HG03460 (cell line): ENCODE results near the gene MAP2K6.

Experiments
- ATAC-seq: cut with Tn5 transposase; IDR thresholded peaks from one replicate; pipeline ENCODE4 v1.9.1; 2021; ENCODE audit not compliant: unreplicated experiment

The MAP2K6 gene

DNA sequence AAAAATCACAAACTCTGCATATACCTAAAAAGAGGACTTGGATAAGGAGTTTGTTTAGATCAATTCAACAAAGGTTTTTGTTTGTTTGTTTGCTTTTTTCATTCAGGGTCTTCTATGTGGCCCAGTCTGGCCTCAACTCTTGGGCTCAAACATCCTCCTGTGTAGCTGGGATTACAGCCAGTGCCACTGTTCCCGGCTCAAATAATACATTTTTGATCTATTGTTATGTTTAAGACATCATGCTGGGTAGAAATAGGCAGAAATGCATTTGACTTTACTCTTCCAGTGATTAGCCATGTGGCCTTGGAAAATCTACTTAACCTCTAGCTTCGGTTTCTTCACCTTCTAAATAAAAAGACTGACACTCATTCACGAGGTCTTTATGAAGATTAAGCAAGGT lies 11.5 kb downstream of the MAP2K6 start:
- ATAC-seq = no peak

GRCh38 chr17:69427486-69428197 lies 13.1 kb downstream of the MAP2K6 start:
- no peak for ATAC-seq

GRCh38 chr17:69428252-69428980 lies 13.9 kb downstream of the MAP2K6 start:
- ATAC-seq = no peak

- no peak for ATAC-seq
Observed at GRCh38 chr17:69430488-69430887, 16.0 kb downstream of the MAP2K6 start.

- no peak for ATAC-seq
Observed at GRCh38 chr17:69431835-69432234, 17.3 kb downstream of the MAP2K6 start.

- ATAC-seq = no peak
Observed at GRCh38 chr17:69433093-69433492, 18.6 kb downstream of the MAP2K6 start.

DNA sequence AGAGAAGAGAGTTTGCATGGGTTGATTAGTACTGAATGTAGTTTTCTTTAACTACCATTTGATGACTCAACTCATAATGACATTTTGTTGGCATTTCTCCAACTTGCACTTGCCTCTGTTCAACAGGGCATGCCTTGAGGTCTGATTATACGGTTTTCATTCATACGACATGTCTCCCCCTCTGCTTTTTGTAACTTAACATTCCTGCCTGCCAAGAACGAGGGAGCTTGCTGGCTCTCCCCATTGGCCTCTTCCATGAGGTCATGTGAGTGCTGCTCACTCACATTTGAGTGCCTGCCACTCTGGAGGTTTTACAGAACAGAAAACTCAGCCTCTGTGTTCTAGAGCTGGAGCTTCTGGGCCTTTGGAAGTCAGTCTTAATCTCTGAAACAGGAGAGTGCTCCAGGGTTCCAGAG lies 19.7 kb downstream of the MAP2K6 start:
- no peak for ATAC-seq

DNA sequence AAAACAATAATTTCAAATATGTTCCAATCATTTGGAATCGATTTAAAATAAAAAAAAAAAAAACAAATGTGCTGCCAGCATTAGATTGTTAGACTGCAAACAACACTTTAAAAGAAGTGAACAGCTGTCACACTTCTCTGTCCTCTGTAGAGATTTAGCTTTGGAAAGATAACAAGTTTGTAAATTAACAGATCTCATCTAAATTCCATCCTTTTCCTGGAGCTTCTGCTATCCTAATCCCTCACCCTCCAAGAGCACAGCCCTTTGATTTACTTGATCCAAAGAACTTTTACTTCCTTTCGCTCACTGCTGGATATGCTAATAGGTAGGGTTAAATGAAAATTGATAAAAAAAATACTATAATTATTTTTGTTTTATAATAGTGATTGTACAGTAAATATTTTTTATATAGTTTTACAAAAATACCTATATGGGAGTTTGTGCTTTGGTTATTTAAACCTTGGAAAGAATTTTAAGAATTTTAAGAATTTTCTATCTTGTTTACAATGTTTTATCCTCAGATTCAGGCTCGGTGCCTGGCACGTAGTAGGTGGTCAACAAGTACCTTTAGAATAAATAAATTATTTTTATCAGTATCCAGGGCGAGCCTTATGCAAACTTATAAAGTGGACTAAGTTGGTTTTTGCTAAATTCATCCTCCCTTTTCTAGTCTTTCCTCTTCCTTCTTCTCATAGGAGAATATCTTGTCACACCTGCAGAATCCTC lies 21.6 kb downstream of the MAP2K6 start:
- no peak for ATAC-seq

DNA sequence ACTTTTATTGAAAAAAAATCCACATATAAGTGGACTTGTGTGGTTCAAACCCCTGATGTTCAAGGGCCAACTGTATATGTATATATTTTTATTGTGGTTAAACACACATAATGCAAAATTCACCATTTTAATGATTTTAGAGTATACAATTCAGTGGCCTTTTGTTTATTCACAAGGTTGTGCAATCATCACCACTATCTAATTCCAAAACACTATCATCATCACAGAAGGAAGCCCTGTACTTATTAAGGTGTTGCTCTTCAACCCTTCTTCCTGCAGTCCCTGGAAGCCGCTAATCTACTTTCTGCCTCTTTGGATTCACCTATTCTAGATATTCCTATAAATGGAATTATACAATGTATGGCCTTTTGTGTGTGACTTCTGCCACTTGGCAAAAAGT lies 23.0 kb downstream of the MAP2K6 start:
- ATAC-seq = no peak

- ATAC-seq = no peak
Observed at GRCh38 chr17:69438776-69439175, 24.3 kb downstream of the MAP2K6 start.

GRCh38 chr17:69441179-69441578 lies 26.7 kb downstream of the MAP2K6 start:
- no peak for ATAC-seq

DNA sequence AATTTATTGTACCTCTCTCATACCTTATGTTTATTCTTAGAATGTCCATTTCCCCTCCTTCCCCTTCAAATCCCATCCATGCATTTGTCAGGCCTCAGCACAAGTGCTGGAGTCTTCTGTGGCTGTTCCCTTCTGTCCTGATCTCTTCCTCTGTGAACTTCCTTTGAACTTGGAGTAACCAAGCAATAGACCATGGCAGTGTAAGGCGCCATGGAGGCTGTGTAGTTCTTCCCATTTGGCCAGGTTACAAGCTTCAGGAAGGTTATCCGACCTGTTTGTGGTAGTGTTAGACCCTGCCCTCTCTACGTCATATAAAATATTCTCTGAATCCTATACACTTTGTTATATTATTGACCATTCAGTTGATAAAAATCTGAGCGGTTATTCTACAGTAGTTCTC lies 28.6 kb downstream of the MAP2K6 start:
- ATAC-seq = no peak

DNA sequence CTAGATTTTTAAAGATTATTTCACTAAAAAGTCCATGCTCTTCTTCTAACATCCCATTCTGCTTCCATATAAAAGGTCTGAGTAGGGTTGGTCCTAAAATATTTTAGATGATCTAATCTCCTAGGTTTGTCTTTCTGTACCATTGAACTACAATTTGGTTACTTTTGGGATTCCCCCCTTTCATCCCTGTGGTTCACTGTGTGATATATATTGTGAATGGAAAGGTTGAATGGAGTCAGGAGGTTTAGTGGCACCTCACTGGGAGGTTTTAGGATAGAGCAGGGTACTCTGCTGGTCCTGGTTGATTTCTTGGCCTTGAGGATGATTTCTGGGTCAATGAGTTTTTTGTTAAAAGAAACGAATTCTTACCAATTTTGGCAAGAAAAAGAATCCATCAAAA lies 29.5 kb downstream of the MAP2K6 start:
- no peak for ATAC-seq

- ATAC-seq = no peak
Observed at GRCh38 chr17:69445132-69445531, 30.6 kb downstream of the MAP2K6 start.

- no peak for ATAC-seq
Observed at GRCh38 chr17:69447726-69448125, 33.2 kb downstream of the MAP2K6 start.

DNA sequence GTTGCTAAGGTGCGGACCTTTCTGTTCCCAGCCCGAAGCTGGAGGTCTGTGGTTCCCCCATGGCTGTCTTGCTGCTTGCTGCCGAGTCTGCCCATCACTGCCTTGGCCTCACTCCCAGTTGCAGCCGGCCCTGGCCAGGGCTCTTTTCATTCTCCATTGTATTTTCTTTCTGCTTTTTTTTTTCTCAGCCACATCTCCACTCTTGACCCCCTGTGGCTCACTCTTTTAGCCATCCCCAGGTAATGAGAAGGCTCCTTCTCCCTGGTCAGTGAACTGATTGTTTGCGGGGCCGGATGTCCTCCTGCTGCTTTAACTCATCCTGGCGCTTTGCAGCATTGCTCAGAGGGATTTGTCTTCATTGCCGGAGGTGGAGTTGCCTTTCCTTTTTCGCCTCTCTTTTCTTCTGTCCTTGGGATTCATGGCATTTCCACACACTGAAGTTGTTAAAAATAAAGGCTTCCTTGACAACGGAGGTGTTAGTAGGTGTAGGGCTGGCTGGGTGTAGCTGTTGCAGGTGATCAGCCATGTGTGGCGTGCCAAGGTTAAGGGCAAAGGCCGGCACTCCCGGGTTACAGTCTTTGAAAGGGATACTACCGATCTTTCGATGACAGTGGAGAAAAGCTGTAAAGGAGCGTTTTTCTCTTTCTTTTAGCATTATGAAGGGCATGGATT lies 34.1 kb downstream of the MAP2K6 start:
- ATAC-seq = no peak

- ATAC-seq = no peak
Observed at GRCh38 chr17:69450131-69450530, 35.6 kb downstream of the MAP2K6 start.

DNA sequence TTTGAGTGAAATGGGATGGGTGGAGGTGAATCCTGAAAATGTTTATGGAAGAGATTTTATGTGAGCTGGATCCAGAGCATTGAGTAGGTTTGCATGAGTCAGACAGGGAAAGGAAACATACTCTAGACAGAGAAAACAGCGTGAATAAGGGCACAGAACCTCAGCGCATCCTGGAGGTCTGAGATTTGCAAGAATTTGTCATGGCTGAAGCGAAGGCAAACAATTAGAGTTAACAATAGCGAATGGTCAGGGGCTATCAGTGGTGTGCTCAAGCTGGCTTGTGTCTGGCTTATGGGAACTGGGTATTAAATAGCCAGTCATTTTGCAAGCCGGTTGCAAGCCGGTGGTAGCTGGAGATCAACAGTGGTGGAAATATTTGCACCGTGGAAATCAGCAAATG lies 36.4 kb downstream of the MAP2K6 start:
- peak; percentile 10 for ATAC-seq

- ATAC-seq = peak; percentile 85
Observed at GRCh38 chr17:69451416-69452394, 37.2 kb downstream of the MAP2K6 start.

DNA sequence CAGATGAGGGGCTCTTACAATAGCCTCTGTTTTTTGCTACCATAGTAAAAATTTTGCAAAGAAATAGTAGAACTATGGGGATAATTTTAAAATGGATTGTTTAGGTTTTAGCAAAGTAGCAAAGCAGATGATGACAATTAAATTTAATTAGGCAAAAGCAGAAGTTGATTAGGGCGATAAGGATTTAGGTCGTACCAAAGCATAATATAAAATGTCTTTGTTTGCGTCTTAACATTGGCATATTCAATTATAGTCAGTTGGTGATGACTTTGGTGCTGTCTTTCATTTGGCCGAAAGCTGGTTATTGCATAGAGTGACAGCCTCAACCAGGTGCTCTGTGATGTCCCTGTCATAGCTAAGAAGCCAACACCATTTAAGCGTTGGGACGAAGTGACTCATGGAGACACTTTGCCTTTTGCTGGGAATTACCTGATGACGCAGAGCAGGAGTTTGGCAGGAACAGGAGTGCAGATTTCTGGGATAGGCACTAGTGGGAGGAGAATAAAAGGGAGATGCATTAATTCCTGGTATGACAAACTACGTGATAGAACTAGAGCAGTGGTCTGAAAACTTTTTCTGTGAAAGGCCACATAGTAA lies 38.3 kb downstream of the MAP2K6 start:
- ATAC-seq = no peak
